Measurements from ENCODE around the gene RRP12.
"Not testable (repeated sequence)": the region's sequence is repeated elsewhere in the genome, so short reads cannot be mapped to it uniquely, and the experiment has no call there.

RRP12 gene

DNA sequence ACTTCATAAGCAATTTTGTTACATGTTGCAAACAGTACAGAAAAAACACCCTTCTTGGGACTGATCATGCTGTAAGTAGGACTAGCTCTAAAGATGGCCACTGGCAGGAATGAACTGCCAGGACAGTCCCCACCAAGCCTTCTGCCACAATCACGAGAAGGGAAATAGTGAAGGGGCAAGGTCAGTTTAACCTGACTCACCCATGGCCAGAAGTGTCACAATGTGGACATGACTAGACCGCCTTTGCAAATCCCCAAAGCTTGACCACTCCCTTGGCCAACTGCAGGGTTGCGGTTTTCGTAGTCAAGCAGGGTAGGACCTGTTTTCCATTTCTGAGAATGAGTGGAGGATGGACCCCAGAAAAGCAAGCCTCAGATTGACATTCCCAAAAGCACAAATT is 47.2 kb downstream of the RRP12 start:
- Histone ChIP-seq H3K27ac (no peak overlapping the region), H3K36me3 (ENCODE audit: insufficient read depth) (no peaks in the 10 kb centered on the region), H3K9ac (no peak overlapping the region), H3K4me2 (no peak overlapping the region), H2AFZ (ENCODE audit: low read depth) (no peak overlapping the region), H3K4me3 (IDR thresholded peaks at IDR 0.05; ENCODE audit: insufficient read depth, low read depth, low read length) (no peak overlapping the region), H3K79me2 (ENCODE audit: insufficient read depth, low read depth) (no peaks in the 10 kb centered on the region), H4K20me1 (ENCODE audit: insufficient read depth) (no peaks in the 10 kb centered on the region), H3K27me3 (ENCODE audit: insufficient read depth, low read depth) (no peaks in the 10 kb centered on the region), H3K4me1 (ENCODE audit: low read depth, poor library complexity, severe bottlenecking) (peaks cover 9% of the 10 kb centered on the region)
- TF ChIP-seq, protein P1, sequence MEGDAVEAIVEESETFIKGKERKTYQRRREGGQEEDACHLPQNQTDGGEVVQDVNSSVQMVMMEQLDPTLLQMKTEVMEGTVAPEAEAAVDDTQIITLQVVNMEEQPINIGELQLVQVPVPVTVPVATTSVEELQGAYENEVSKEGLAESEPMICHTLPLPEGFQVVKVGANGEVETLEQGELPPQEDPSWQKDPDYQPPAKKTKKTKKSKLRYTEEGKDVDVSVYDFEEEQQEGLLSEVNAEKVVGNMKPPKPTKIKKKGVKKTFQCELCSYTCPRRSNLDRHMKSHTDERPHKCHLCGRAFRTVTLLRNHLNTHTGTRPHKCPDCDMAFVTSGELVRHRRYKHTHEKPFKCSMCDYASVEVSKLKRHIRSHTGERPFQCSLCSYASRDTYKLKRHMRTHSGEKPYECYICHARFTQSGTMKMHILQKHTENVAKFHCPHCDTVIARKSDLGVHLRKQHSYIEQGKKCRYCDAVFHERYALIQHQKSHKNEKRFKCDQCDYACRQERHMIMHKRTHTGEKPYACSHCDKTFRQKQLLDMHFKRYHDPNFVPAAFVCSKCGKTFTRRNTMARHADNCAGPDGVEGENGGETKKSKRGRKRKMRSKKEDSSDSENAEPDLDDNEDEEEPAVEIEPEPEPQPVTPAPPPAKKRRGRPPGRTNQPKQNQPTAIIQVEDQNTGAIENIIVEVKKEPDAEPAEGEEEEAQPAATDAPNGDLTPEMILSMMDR (conservative IDR thresholded peaks at IDR 0.05; ENCODE audit: low read depth, low read length) = no peak

DNA sequence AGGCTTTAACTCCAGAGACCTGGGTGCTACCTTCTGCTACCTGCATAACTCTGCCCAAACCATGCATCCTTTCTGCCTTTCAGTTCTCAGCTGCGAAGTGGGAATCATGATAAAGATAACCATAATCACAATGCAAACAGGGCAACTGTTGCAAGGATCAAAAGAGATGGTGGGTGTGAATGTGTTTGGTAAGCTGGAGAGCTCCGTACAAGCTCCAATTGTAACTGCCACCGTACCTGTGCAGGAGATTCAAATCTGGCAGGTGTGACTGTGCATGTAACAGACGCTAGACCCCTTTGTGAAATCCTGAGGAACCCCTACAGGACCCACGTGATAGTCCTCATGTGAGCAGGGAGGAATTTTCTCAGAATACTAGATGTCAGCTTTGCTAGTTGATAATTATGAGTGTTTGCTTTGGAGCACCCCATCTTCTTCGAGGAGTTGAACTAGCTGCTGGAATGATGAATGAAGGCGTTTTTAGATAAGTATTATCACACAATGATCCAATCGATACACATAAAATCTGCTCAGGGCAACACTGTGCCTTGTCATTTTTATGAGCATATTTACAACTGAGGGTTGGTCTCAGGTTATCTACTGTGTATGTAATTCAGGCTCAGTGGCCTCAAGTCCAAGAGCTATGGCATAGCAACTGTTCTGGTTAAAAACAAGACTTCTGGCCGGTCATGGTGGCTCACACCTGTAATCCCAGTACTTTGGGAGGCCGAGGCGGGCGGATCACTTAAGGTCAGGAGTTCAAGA is 51.2 kb downstream of the RRP12 start:
- Histone ChIP-seq H3K4me2 (no peak overlapping the region), H2AFZ (ENCODE audit: low read depth) (no peak overlapping the region), H3K27ac (no peak overlapping the region), H3K4me3 (IDR thresholded peaks at IDR 0.05; ENCODE audit: insufficient read depth, low read depth, low read length) (no peak overlapping the region), H3K36me3 (ENCODE audit: insufficient read depth) (no peaks in the 10 kb centered on the region), H3K9ac (no peak overlapping the region), H3K4me1 (ENCODE audit: low read depth, poor library complexity, severe bottlenecking) (no peaks in the 10 kb centered on the region), H3K27me3 (ENCODE audit: insufficient read depth, low read depth) (no peaks in the 10 kb centered on the region), H4K20me1 (ENCODE audit: insufficient read depth) (no peaks in the 10 kb centered on the region), H3K79me2 (ENCODE audit: insufficient read depth, low read depth) (no peaks in the 10 kb centered on the region)
- TF ChIP-seq, protein P1 (conservative IDR thresholded peaks at IDR 0.05; ENCODE audit: low read depth, low read length) = no peak

DNA sequence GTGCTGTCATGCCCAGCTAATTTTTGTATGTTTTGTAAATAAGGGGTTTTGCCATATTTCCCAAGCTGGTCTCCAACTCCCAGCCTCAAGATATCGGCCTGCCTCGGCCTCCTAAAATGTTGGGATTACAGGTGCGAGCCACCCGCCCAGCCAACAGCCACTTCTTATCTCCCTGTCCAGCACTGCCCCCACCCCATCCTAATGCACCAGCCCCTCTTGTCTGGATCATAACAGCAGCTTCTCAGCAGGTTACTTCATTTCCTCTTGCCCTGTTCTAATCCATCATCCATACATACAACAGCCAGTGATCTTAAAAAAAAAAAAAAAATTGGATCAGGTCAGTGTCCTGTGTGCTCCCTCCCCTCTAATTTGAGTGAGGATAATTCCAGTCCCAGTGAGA is 53.8 kb downstream of the RRP12 start:
- Histone ChIP-seq H3K4me2 (no peak overlapping the region), H3K27me3 (ENCODE audit: insufficient read depth, low read depth) (no peaks in the 10 kb centered on the region), H3K27ac (no peak overlapping the region), H3K36me3 (ENCODE audit: insufficient read depth) (no peaks in the 10 kb centered on the region), H3K4me1 (ENCODE audit: low read depth, poor library complexity, severe bottlenecking) (no peaks in the 10 kb centered on the region), H3K4me3 (IDR thresholded peaks at IDR 0.05; ENCODE audit: insufficient read depth, low read depth, low read length) (no peak overlapping the region), H3K79me2 (ENCODE audit: insufficient read depth, low read depth) (no peaks in the 10 kb centered on the region), H3K9ac (no peak overlapping the region), H4K20me1 (ENCODE audit: insufficient read depth) (no peaks in the 10 kb centered on the region), H2AFZ (ENCODE audit: low read depth) (no peak overlapping the region)
- TF ChIP-seq, protein P1 (conservative IDR thresholded peaks at IDR 0.05; ENCODE audit: low read depth, low read length) = no peak

DNA sequence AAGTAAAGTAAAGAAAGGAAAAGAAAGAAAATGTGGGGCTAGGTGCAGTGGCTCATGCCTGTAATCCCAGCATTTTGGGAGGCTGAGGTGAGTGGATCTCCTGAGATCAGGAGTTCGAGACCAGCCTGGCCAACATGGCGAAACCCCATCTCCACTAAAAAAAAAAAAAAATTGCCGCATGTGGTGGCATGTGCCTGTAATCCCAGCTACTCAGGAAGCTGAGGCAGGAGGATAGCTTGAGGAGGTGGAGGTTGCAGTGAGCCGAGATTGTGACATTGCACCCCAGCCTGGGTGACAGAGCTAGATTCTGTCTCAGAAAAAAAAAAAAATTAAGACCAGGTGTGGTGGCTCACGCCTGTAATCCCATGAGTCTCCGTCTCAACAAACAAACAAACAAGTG is 57.5 kb downstream of the RRP12 start:
- not testable (repeated sequence) for H2AFZ ChIP-seq (ENCODE audit: low read depth); H3K27ac ChIP-seq; H3K4me3 ChIP-seq (IDR thresholded peaks at IDR 0.05; ENCODE audit: insufficient read depth, low read depth, low read length); H4K20me1 ChIP-seq (ENCODE audit: insufficient read depth); H3K79me2 ChIP-seq (ENCODE audit: insufficient read depth, low read depth); H3K9ac ChIP-seq; H3K4me2 ChIP-seq; H3K27me3 ChIP-seq (ENCODE audit: insufficient read depth, low read depth); H3K36me3 ChIP-seq (ENCODE audit: insufficient read depth); H3K4me1 ChIP-seq (ENCODE audit: low read depth, poor library complexity, severe bottlenecking)

DNA sequence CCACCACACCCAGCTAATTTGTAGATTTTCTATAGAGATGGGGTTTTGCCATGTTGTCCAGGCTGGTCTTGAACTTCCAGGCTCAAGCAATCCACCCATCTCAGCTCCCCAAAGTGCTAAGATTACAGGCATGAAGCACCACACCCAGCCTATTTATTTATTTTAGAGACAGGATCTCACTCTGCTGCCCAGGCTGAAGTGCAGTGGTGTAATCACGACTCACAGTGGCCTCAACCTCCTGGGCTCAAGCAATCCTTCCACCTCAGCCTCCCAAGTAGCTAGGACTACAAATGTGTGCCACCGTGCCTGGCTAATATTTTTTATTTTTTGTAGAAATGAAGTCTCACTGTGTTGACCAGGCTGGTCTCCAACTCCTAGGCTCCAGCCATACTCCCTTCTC is 59.7 kb downstream of the RRP12 start:
- no peaks in the 10 kb centered on the region for H4K20me1 ChIP-seq (ENCODE audit: insufficient read depth)
- H2AFZ ChIP-seq (ENCODE audit: low read depth) = no peak overlapping the region
- H3K4me3 ChIP-seq (IDR thresholded peaks at IDR 0.05; ENCODE audit: insufficient read depth, low read depth, low read length) = no peak overlapping the region
- H3K4me2 ChIP-seq = no peak overlapping the region
- H3K9ac ChIP-seq = no peak overlapping the region
- H3K27ac ChIP-seq = no peak overlapping the region
- TF ChIP-seq, protein P1 (conservative IDR thresholded peaks at IDR 0.05; ENCODE audit: low read depth, low read length) = no peak
- H3K4me1 ChIP-seq (ENCODE audit: low read depth, poor library complexity, severe bottlenecking) = no peaks in the 10 kb centered on the region
- H3K27me3 ChIP-seq (ENCODE audit: insufficient read depth, low read depth) = no peaks in the 10 kb centered on the region; the same call in 1 of the 2 replicates
- H3K36me3 ChIP-seq (ENCODE audit: insufficient read depth) = no peaks in the 10 kb centered on the region
- no peaks in the 10 kb centered on the region for H3K79me2 ChIP-seq (ENCODE audit: insufficient read depth, low read depth)
